Muscle of back (tissue), 11 donors: ENCODE data around the gene PQBP1. TPM values are rescaled to one million over a fixed set of nuclear protein-coding genes. Genes with fewer than 3 reads are reported as not detected.

Experiments
- DNase-seq, 3 donors: peaks; one replicate each; pipeline versions ENCODE4 v3.0.0 to v3.0.0-alpha.2; 2013
- polyA plus RNA-seq, 10 donors: library from polyadenylated mRNA; unstranded; fragments of 120-200 nt; gene quantifications; one replicate each; pipeline ENCODE4 v1.2.1, GENCODE V29; 2013; ENCODE audit not compliant: insufficient read length in 10 of 10

PQBP1 gene
- polyA plus RNA-seq, 10 donors: 45.2 to 72.5 (median 57.7) TPM

DNA sequence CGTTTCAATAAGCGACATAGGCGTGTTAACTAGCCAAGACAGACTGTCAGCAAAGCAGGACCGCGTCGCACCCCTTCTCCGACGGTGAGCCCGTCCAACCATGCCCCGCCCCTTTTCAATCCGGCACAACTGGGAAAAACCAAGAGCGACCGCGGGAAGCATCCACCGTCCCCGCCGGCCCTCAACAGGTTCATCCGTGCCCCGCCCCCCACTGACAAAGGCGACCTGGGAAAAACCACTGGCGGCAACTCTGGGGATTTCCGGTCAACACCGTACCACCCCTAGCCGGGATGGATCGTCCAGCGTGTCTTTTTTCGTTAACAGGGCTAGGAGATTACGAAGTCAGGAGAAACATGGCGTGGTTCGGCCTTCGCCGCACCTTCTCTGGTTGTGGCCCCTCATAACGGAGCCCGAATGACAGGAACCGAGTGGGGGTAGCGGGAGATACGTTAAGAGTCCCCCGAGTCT, 539 bp upstream of the PQBP1 start:
- DNase-seq: peak; percentile 55 to 82 (median 72)

- DNase-seq: no peak
These were observed 1.3 kb downstream of the PQBP1 start for GRCh38 chrX:48899078-48899410.

DNA sequence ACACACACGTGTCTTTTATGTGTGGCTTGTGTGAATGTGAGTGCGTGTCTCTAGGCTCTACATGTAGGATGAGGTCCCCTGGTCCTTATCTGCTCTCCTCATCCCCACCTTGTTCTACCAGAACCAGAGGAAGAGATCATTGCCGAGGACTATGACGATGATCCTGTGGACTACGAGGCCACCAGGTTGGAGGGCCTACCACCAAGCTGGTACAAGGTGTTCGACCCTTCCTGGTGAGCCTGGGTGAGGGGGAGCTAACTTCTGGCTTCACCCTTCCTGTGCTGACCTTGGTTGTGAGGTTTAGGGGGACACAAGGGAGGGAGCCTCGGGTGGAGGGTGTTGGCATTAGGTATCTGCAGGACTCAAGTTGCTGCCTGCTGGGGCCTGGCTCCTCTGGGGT, 3.3 kb downstream of the PQBP1 start:
- no peak for DNase-seq

DNA sequence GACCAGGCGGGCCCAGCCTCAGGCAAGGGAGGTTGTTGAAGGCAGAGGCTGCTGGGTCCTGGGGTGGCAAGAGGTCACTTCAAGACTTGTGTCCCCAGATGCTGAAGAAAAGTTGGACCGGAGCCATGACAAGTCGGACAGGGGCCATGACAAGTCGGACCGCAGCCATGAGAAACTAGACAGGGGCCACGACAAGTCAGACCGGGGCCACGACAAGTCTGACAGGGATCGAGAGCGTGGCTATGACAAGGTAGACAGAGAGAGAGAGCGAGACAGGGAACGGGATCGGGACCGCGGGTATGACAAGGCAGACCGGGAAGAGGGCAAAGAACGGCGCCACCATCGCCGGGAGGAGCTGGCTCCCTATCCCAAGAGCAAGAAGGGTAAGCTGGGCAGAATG, 4.4 kb downstream of the PQBP1 start:
- DNase-seq: no peak

DNA sequence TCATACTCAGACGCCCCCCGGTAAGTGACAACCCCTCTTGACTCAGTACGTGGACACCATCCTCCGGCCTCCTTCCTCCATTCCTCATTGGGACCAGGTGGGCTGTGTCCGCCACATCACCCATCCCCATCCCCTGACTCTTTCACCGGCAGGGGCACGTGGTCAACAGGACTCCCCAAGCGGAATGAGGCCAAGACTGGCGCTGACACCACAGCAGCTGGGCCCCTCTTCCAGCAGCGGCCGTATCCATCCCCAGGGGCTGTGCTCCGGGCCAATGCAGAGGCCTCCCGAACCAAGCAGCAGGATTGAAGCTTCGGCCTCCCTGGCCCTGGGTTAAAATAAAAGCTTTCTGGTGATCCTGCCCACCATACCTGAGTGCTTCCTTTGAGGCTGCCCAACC, 5.0 kb downstream of the PQBP1 start:
- no peak for DNase-seq

DNA sequence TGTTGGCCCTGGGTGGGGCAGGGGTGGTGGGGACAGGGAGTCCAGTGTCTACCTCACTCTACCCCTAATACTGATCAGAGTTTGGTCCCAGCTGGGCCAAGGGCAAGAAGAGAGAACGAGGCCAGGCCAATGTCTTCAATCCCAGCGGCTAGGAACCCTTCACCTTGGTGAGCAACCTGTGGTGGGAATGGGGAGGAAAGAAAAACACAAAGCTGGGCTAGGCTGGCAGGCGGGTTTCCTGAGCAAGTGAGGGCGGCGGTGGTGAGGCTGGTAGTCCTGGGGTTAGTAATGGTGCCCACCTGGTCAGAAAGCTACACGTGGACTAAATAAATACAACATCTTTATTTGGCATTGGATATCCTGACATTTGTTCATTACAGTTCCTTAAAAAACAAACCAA, 5.6 kb downstream of the PQBP1 start:
- DNase-seq: no peak

- no peak for DNase-seq
These were observed 6.5 kb downstream of the PQBP1 start for GRCh38 chrX:48904180-48904579.

DNA sequence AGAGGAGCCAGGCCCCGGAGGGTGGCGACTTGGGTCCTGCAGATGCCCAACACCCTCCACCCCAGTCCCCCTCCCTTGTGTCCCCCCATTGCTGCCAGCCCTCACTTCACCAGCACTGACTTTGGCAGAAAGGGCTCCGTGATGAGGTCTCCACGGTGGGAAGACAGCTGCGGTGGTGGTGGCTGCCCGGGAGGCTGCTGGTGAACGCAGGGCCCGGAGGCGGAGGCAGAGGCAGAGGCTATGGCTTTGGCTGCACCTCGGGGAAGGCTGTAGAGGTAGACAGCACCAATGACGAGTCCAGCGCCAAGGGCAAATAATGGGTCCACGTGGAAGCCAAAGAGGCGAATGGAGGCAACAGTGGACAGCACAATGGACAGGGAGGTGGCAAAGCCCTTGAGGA, 6.9 kb downstream of the PQBP1 start:
- no peak for DNase-seq

DNA sequence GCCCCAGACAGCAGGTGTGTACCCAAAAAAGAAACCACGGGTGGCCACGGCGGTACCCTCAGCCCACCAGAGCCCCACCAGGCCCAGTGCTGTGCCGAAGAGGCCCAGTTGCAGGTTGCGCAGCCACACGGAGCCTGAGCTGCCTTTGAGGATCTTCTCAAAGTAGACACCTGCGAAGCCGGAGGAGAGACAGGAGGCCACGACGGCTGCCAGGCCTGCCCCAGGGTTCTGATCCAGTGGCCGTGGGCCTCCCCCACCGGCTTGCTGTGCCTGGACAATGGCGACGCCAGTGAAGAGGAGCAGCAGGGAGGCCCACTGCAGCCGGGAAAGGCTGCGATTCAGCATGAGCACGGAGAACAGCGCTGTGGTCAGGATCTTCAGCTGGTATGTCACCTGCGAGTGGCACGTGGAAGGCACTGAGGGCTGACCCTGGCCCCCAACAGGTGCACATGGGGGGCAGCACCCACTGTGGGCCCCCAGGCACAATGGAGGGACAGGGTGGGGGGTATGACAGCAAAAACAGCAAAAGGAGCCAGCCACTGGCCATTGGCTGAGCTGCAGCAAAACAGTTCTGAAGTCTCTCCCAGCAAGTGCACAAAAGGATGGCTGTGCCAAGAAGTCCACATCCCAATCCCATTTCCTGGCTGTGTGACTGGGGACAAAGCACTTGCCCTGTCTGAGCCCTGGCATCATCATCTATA, 7.5 kb downstream of the PQBP1 start:
- no peak for DNase-seq

DNA sequence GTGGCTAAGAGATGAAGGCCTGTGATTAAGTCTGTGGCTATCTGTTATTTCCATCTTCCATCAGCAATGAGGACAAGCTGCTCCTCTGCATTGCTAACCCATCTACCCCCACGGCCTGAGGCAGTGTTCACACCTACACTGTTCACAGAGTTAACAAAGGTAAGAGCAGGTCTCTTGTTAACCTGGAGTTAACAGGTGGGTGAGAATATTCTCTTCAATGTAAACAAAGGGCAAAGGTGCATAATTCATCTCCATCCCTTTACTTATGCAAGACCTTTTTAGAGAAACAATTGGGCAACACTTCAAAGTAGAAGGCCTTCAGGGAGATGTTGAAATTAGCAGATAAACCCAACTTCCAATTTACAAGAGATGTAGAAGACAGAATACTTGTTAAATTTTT, 10.9 kb downstream of the PQBP1 start:
- DNase-seq: no peak

- DNase-seq: no peak
These were observed 12.1 kb downstream of the PQBP1 start for GRCh38 chrX:48909703-48910294.

DNA sequence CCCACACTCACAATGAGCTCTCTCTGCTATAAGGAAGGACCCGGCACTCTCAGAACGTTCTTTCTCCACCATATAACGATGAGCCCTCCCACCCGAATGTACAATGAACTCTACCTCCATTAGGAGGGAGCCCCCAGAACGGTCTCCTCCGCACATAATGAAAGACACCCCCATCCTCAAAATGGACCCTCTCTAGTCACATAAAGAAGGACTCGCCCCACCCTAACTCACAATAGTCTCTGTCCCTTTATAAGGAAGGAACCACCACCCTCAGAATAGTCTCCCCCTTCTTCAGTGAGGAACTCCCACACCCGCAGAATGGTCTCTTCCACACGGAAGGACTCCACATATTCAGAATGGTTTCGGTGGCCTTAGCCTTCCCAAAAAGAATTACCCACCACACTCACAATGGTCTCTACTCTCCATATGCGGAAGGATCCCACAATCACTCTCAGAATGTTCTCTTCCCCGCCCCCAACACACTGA, 13.2 kb downstream of the PQBP1 start:
- DNase-seq: no peak

DNA sequence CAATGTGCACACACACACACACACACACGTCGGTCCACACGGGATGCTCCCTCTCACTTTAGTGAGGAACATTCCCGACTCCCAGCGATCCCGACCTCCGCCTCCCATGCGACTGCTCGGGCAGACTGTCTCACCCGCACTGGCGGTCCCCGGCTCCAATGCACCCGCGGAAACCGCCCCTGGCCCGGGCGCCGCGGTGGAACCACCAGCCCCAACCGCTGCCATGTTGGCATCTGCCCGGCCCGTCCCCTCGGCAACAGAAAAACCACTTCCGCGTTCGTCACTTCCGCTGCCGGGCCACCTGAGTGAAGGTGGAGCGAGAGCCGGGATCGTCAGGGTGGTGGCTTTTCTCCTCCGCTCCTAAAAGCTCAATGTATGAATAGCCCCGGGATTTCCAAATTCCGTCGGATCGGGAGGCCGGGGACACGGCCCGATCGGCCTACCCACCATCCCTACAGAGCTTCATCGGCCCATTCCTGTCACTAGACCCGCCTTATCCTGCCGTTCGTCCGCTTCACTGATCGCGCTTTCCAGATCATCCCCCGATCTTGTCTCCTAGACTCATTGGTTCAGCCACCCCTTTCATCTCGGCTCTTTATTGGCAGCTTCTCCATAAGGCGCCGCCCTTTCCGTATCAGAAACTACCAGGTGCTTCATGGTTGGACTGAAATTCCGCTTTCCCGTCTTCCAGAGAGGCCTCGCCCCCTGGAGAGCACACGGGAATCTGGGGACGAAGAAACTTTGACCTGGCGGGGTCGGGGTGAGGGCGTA, 13.9 kb downstream of the PQBP1 start, which contains the start of gene SLC35A2:
SLC35A2 (minus strand) TSS at position 235 of the 771 bp plus-strand sequence; CDS start at position 225, 10 bp downstream.
- DNase-seq: peak; percentile 61 to 89 (median 82)

- no peak for DNase-seq
These were observed 16.1 kb downstream of the PQBP1 start for GRCh38 chrX:48913605-48914366.

DNA sequence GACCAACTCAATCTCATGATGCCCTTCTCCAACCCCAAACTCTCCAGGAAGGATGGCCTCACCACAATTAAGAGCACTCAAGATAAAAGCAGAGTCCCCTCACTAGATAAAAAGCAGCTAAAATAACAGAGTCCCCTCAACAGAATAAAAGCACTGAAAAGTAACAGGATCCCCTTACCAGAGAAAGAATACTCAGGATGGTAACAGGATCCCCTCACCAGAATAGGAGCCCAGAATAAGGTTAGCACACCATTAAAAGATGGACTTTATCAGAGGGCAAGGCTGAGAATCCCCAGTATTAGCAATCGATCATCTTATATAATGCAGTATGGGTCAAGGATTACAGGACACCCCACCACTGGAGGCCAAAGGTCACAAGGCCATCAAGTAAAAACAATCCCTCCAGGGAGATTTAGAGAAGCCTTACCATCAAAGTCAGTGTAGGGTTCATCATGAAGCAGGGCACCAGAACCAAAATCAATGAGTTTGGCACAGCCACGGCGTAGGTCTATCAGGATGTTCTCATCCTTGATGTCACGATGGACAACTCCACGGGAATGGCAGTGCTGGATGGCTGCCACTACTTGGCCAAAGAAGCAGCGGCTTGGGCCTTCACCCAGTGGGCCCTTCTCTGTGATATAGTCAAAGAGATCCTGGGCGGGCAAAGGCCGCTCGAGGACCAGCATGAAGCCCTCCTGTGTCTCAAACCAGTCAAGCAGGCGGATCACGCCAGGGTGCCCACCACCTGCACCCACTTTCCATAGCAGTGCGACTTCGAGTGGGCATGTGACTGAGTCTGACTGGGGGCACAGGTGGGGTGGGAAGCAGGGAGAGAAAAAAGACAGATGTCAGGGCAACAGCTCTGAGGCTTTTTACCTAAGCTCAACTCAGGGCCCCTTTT, 17.1 kb downstream of the PQBP1 start:
- no peak for DNase-seq

- DNase-seq: peak; percentile 80 to 92 (median 88)
These were observed 19.6 kb downstream of the PQBP1 start for GRCh38 chrX:48917139-48918001.

DNA sequence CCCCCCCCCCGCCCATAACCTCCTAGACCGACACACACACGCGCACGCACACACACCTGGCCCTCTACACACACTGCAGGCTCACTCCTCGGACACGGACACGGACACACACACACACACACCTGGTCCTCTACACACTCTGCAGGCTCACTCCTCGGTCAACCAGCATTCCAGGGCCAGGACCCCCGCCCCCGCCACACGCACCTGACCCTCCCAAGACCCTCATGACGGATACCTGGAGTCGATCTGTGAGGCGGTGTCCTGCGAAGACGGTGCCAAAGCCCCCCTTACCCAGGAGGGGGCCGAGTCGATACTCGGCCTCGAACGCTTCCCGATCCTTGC, 20.5 kb downstream of the PQBP1 start:
- DNase-seq: no peak

GRCh38 chrX:48918643-48919340, 21.1 kb downstream of the PQBP1 start, which contains the start of gene PIM2:
Gene PIM2 (minus strand): TSS chrX:48919024. CDS start chrX:48918834, 190 bp downstream.
- peak; percentile 69 to 78 (median 70) for DNase-seq

DNA sequence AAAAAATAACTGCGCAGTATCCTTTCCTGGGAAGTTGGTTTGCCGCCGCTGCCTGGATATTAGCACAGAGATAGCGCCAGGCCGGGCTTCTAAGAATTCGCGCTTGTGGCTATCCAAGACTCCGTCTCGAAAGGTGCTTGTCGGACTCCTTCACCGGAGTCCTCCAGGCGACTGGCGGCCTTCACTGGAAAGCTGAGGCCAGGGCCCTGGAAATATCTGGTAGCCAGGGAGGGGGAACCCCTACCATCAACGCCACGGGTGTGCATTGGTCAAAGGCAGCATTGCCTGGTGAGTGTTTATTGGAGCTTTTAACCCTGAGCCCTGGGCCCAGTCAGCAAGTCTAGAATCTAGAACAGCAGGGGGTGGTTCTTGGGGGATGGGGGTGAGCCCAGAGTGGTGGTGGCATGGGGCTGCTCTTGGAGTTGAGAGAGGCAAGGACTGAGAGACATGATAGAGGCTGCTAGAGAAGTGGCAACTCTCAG, 21.7 kb downstream of the PQBP1 start:
- no peak for DNase-seq
